HFFc6 (cell line): ENCODE data around the gene SLC12A2. TPM values are rescaled to one million over a fixed set of nuclear protein-coding genes. Genes with fewer than 3 reads are reported as not detected.

ENCODE experiments used
- DNase-seq: peaks from one replicate; pipeline ENCODE4 v3.0.0-alpha.2; 2018
- H3K27ac Mint-ChIP-seq: 2 replicates; pipeline ENCODE4 v1.8.0; 2020; ENCODE audit warnings: mild to moderate bottlenecking, mixed read lengths
- H3K27me3 Mint-ChIP-seq: 2 replicates; pipeline ENCODE4 v1.8.0; 2021; ENCODE audit warnings: mild to moderate bottlenecking, moderate library complexity, mixed read lengths; ENCODE audit not compliant: insufficient read depth
- H3K36me3 Mint-ChIP-seq: 2 replicates; pipeline ENCODE4 v1.8.0; 2021; ENCODE audit warnings: low read depth, mixed read lengths
- H3K4me1 Mint-ChIP-seq: 2 replicates; pipeline ENCODE4 v1.8.0; 2020; ENCODE audit warnings: low read depth, mixed read lengths
- H3K4me3 Mint-ChIP-seq: 2 replicates; pipeline ENCODE4 v1.8.0; 2020; ENCODE audit warnings: mild to moderate bottlenecking, moderate library complexity, mixed read lengths
- H3K9me3 Mint-ChIP-seq: 2 replicates; pipeline ENCODE4 v1.8.0; 2020; ENCODE audit warnings: mild to moderate bottlenecking, mixed read lengths
- CTCF ChIP-seq: fragments of 200-600 bp; sonication (generic); IDR thresholded peaks from 2 replicates; pipeline ENCODE4 v1.5.0; 2021; ENCODE audit warnings: antibody characterized with exemption, mild to moderate bottlenecking
- total RNA-seq, 6 experiments: library from RNA; stranded (reverse); fragmentation: NEBNext Ultra II Directional; extraction: Animal tissue kit (Norgen Biotek cat#: 25700); gene quantifications; 2 replicates in 1 of 6; 3 replicates in 5 of 6; pipeline ENCODE4 v1.2.3, GENCODE V29; 2021

SLC12A2 gene
- total RNA-seq, 6 experiments from 2014 or later, result 14.8 to 17.9 (median 16.1) TPM

- Mint-ChIP-seq H3K27me3 (no peaks in the 10 kb centered on the region; the same call in 1 of the 2 replicates), H3K9me3 (peaks cover 25% of the 10 kb centered on the region), H3K4me3 (no peak overlapping the region), H3K27ac (no peak overlapping the region), H3K4me1 (peaks cover 14% of the 10 kb centered on the region), H3K36me3 (peaks cover 29% of the 10 kb centered on the region)
- no peak for DNase-seq
- no peak for TF ChIP-seq CTCF
Measured at GRCh38 chr5:128097224-128097623, 13.7 kb downstream of the SLC12A2 start.

- H3K36me3 Mint-ChIP-seq, result peaks cover 29% of the 10 kb centered on the region
- no peak overlapping the region for H3K27ac Mint-ChIP-seq
- H3K27me3 Mint-ChIP-seq, result no peaks in the 10 kb centered on the region; the same call in 1 of the 2 replicates
- TF ChIP-seq CTCF, result no peak
- H3K9me3 Mint-ChIP-seq, result peaks cover 25% of the 10 kb centered on the region
- no peak overlapping the region for H3K4me3 Mint-ChIP-seq
- peaks cover 12% of the 10 kb centered on the region for H3K4me1 Mint-ChIP-seq
- no peak for DNase-seq
Measured at GRCh38 chr5:128097781-128098180, 14.2 kb downstream of the SLC12A2 start.

- Mint-ChIP-seq H3K4me1 (no peaks in the 10 kb centered on the region), H3K4me3 (no peak overlapping the region), H3K9me3 (peaks cover 25% of the 10 kb centered on the region), H3K27me3 (no peaks in the 10 kb centered on the region; the same call in 1 of the 2 replicates), H3K36me3 (peaks cover 24% of the 10 kb centered on the region), H3K27ac (no peak overlapping the region)
- no peak for TF ChIP-seq CTCF
- DNase-seq, result no peak
Measured at GRCh38 chr5:128099944-128100343, 16.4 kb downstream of the SLC12A2 start.

- Mint-ChIP-seq H3K36me3 (peaks cover 24% of the 10 kb centered on the region), H3K4me1 (no peaks in the 10 kb centered on the region), H3K27ac (no peak overlapping the region), H3K4me3 (no peak overlapping the region), H3K27me3 (no peaks in the 10 kb centered on the region; the same call in 1 of the 2 replicates), H3K9me3 (peaks cover 25% of the 10 kb centered on the region)
- DNase-seq, result no peak
- no peak for TF ChIP-seq CTCF
Measured at GRCh38 chr5:128100860-128101557, 17.4 kb downstream of the SLC12A2 start.

GRCh38 chr5:128101676-128102075 lies 18.1 kb downstream of the SLC12A2 start:
- Mint-ChIP-seq H3K27me3 (no peaks in the 10 kb centered on the region; the same call in 1 of the 2 replicates), H3K4me1 (peaks cover 3% of the 10 kb centered on the region; the same call in 1 of the 2 replicates), H3K27ac (no peak overlapping the region), H3K9me3 (peaks cover 22% of the 10 kb centered on the region), H3K4me3 (no peak overlapping the region), H3K36me3 (peaks cover 22% of the 10 kb centered on the region)
- DNase-seq, result no peak
- no peak for TF ChIP-seq CTCF
